Stimulated activated naive B cell treated with anti-CD40 and anti-IgM and Interleukin-4, amounts not matched to agents 10 μg/mL and 1 μg/mL and 100 μg/mL, for 72 hours (primary cell): ENCODE data around the gene DBH.

ENCODE experiments used
- ATAC-seq, 2 donors: fragments of 150-1000 bp; cut with Tn5 transposase; replicated peaks; 2 replicates each; pipeline ENCODE4 v1.10.0; 2021; ENCODE audit warnings: moderate library complexity in 1 of 2
- DNase-seq: peaks from one replicate; pipeline ENCODE4 v3.0.0; 2021
- H3K27ac Mint-ChIP-seq: one replicate; pipeline ENCODE4 v1.8.0; 2022; ENCODE audit warnings: mild to moderate bottlenecking, mixed read lengths
- H3K27me3 Mint-ChIP-seq, 2 donors: one replicate each; pipeline ENCODE4 v1.8.0; 2022; ENCODE audit warnings: mixed read lengths in 2 of 2
- H3K36me3 Mint-ChIP-seq, 2 donors: one replicate each; pipeline ENCODE4 v1.8.0; 2022; ENCODE audit warnings: mixed read lengths in 2 of 2, mild to moderate bottlenecking in 1 of 2
- H3K4me1 Mint-ChIP-seq, 2 donors: one replicate each; pipeline ENCODE4 v1.8.0; 2022; ENCODE audit warnings: mixed read lengths in 2 of 2, mild to moderate bottlenecking in 1 of 2
- H3K4me3 Mint-ChIP-seq, 2 donors: one replicate each; pipeline ENCODE4 v1.8.0; 2022; ENCODE audit warnings: mild to moderate bottlenecking in 2 of 2, mixed read lengths in 2 of 2, moderate library complexity in 1 of 2
- H3K9me3 Mint-ChIP-seq, 2 donors: one replicate each; pipeline ENCODE4 v1.8.0; 2022; ENCODE audit warnings: mixed read lengths in 2 of 2, mild to moderate bottlenecking in 1 of 2

Gene DBH

DNA sequence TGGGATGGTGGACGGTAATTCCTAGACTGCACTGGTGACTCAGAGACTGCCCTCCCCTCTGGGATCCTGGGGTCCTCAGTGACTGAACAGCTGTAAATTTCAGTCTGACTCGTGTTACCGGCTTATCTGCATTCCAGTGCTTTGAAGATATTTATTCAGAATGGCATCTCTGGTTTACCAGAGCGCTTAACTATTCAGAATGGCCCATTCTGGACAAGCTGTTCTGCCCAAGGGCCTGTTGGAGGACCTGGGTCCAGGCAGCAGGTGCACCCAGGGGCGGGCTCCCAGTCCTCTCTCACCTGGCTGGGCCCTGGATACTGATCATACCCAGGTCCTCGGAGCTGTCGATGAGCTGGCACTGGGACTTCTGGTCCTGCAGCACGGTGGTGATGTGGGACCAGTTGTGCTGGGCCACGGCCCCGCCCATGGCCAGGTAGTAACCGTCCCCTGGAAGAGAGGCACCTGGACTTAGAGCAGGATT, 54.0 kb downstream of the DBH start:
- DNase-seq (no peak), ATAC-seq (no peak)
- no peaks in the 10 kb centered on the region for H3K36me3 Mint-ChIP-seq
- no peak overlapping the region for H3K4me3 Mint-ChIP-seq
- H3K27ac Mint-ChIP-seq = no peak overlapping the region
- H3K4me1 Mint-ChIP-seq = no peaks in the 10 kb centered on the region
- peaks cover 8 to 23% of the 10 kb centered on the region in 2 donors for H3K27me3 Mint-ChIP-seq
- H3K9me3 Mint-ChIP-seq = no peaks in the 10 kb centered on the region

DNA sequence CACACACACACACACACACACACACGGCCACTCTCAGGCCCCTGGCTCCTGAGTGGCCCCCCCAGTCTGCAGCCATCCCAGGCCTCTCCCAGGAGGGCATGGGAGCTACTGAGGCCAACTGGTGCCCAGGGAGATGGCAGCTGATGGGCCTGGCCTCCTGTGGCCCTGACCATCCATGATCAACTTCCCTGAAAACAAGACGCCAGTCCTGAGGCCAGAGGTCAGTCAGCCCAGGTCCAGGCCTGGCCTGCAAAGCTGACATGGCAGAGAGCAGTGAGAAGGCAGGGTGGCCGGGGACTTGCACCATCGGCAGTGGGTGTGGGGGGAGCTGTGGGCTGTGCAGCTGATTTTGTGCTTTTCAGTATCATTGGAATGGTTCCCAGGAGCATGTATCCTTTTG, 55.0 kb downstream of the DBH start:
- DNase-seq = no peak
- Mint-ChIP-seq H3K4me1 (no peaks in the 10 kb centered on the region), H3K27ac (no peak overlapping the region), H3K9me3 (no peaks in the 10 kb centered on the region), H3K27me3 (peaks cover 14 to 29% of the 10 kb centered on the region in 2 donors), H3K36me3 (no peaks in the 10 kb centered on the region), H3K4me3 (no peak overlapping the region)
- ATAC-seq = no peak

DNA sequence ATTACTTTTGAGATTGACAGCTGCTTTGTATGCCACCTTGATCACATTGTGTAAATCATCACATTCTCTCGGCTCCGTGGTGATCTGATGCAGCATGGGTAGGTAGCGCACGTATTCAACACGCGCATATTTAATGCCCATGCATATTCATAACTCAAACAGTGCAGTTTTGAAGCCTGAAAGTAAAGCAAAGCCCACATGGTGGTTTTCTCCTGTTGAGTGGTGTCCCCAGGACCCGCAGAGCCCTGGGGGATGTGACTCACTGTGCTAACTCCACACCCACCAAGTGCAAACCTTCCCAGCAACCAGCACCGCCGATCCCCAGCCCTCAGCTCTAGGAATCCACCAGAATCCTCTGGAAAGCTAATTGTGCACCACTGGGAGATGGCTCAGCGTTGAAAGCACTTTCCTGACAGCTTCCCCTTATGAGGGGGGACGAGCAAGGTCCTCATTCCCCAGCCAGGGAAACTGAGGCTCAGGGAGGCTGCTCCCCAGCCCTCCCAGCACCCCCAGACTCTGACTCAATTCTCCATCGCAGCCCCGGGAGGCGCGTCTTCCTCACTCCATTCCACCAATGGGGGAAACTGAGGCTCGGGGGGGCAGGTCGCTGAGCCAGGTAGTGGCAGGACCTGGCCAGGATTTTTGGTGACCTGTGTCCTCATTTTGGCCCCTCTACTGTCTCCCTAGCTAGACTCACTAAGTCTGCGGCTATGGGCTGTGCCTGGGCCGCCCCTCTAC, 55.6 kb downstream of the DBH start:
- no peak overlapping the region for H3K4me3 Mint-ChIP-seq
- ATAC-seq (no peak), DNase-seq (no peak)
- no peaks in the 10 kb centered on the region for H3K9me3 Mint-ChIP-seq
- H3K27me3 Mint-ChIP-seq = peaks cover 19 to 29% of the 10 kb centered on the region in 2 donors
- H3K27ac Mint-ChIP-seq = no peak overlapping the region
- H3K4me1 Mint-ChIP-seq = no peaks in the 10 kb centered on the region
- no peaks in the 10 kb centered on the region for H3K36me3 Mint-ChIP-seq

DNA sequence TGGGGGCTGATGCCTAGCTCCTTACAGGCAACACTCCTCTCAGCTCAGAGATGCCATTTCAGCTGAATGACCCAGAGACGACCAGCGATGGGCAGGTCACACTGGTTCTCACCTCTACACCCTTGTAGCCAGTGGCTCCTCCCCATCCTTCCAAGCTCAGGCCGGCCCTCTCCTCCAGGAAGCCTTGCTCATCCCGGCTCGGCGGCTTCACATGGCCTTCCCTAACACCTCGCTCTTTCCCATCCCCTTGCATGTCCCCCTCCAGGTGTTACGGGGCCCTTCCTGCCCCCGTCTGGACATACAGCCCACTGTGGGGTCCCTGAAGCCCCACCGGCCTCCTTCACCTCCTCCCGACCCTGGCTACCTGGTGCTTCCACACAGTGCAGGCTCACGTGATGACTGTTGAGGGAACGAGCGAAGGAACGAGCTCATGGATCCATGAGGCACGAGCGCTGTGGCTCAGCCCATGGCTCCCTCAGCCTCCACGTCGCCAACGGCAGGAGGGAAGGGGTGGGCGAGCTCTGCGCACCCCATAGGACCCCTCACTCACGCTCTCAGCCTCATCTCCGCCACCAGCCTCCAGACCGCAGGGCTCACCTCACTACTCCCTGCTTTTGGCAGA, 56.3 kb downstream of the DBH start:
- H3K27ac Mint-ChIP-seq = no peak overlapping the region
- H3K4me3 Mint-ChIP-seq = no peak overlapping the region
- no peaks in the 10 kb centered on the region for H3K4me1 Mint-ChIP-seq
- no peaks in the 10 kb centered on the region for H3K36me3 Mint-ChIP-seq
- peaks cover 23 to 29% of the 10 kb centered on the region in 2 donors for H3K27me3 Mint-ChIP-seq
- ATAC-seq (no peak), DNase-seq (no peak)
- H3K9me3 Mint-ChIP-seq = no peaks in the 10 kb centered on the region

DNA sequence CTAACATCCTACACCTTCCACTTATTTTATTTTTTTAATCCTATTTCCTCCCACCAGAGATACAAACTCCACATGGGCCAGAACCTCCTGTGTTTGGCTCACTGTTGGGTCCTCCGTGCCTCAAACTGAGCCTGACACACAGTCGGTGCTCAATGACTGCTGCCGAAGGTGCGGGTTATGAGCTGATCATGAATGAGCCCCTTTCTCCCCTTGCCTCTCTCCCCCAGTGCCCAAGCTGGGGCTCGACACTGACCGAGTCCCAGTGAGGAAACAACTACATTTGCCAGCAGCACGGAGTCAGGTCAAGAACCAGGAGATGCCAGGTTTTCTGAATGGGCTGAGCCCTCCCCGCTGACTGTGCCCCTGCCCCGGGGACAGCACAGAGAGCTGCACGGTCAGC, 57.0 kb downstream of the DBH start:
- Mint-ChIP-seq H3K9me3 (no peaks in the 10 kb centered on the region), H3K36me3 (no peaks in the 10 kb centered on the region), H3K27me3 (peaks cover 26 to 29% of the 10 kb centered on the region in 2 donors), H3K27ac (no peak overlapping the region), H3K4me1 (no peaks in the 10 kb centered on the region), H3K4me3 (no peak overlapping the region)
- DNase-seq = no peak
- ATAC-seq = no peak

DNA sequence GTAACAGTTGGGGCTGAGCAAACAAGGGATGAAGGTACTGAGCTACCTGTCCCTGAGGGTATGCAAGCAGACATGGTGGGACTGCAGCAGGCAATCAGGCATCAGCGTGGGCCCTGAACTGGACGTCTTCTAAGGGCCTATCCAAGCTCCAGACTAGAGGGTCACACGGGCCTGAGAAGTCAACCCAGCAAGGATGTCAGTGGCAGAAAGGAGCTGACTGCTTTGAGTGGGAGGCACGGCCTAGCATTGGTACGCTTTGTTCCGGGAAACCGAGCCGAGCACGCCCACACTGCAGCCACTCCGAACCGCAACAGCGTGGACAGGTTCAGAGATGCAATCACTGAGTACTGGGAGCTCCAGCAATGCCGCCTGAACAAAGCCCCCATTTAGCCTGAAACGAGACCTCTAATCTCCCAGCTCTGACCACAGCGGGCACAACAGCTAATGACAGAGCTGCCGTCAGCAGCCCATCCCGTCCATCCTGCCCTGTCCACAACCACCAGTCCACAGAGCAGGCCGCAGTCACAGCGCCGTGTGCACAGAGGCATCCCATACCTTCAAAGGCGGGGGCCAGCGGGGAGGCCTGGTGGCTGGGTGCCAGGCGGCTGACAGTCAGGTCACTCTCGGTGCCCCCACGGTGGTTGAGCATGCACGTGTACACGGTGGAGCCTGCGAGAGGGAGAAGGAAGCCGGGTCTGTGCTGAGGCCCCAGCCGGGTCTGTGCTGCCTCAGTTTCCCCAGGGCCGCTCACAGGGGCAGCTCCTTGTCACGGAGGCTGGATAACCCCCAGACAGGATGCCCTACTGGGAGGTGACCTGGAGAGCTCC, 57.8 kb downstream of the DBH start:
- no peaks in the 10 kb centered on the region for H3K9me3 Mint-ChIP-seq
- H3K27me3 Mint-ChIP-seq = peaks cover 32 to 36% of the 10 kb centered on the region in 2 donors
- H3K4me1 Mint-ChIP-seq = no peaks in the 10 kb centered on the region
- DNase-seq (no peak), ATAC-seq (no peak)
- no peak overlapping the region for H3K27ac Mint-ChIP-seq
- no peaks in the 10 kb centered on the region for H3K36me3 Mint-ChIP-seq
- no peak overlapping the region for H3K4me3 Mint-ChIP-seq

DNA sequence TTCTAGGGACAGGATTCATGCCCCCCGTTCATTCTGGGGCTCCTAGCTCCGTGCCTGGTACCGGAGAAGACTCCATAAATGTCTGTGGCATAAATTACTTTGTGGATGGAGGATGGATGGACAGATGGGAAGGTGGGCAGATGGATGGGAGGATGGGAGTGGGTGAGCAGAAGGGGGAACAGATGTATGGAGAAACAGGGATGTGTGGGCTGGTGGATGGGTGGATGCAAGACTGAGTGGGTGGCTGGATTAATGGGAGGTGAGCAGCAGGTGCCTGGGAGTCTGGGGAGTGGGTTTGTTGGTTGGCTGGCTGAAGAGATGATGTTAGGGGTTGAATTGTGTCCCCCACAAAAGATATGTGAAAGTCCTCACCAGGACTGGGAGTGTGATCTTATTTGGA, 58.5 kb downstream of the DBH start:
- no peaks in the 10 kb centered on the region for H3K36me3 Mint-ChIP-seq
- no peak overlapping the region for H3K27ac Mint-ChIP-seq
- H3K4me3 Mint-ChIP-seq = no peak overlapping the region
- H3K27me3 Mint-ChIP-seq = peaks cover 32 to 36% of the 10 kb centered on the region in 2 donors
- DNase-seq (no peak), ATAC-seq (no peak)
- no peaks in the 10 kb centered on the region for H3K4me1 Mint-ChIP-seq
- no peaks in the 10 kb centered on the region for H3K9me3 Mint-ChIP-seq

DNA sequence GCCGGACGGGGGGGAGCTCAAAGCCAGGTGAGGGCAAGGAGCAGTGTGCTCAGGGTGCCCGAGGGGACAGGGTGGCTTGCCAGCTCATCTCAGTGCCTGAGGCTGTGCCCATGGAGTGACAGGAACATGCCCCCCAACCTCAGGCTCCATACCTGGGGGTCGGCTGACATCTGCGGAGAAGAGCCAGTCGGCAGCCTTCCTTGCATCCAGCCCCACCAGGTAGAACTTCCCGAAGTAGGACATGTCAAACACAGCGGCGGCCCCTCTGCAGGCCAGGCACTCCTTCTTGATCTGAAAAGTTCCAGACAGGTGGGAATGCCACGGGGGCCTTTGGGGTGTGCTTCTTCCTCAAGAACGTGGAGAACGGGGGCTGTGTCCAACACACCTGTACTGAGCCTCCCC, 59.9 kb downstream of the DBH start:
- Mint-ChIP-seq H3K9me3 (no peaks in the 10 kb centered on the region), H3K27me3 (peaks cover 38 to 42% of the 10 kb centered on the region in 2 donors), H3K36me3 (no peaks in the 10 kb centered on the region), H3K4me1 (peaks cover 2 to 4% of the 10 kb centered on the region in 2 donors), H3K27ac (no peak overlapping the region), H3K4me3 (no peak overlapping the region)
- no peak for ATAC-seq
- no peak for DNase-seq

DNA sequence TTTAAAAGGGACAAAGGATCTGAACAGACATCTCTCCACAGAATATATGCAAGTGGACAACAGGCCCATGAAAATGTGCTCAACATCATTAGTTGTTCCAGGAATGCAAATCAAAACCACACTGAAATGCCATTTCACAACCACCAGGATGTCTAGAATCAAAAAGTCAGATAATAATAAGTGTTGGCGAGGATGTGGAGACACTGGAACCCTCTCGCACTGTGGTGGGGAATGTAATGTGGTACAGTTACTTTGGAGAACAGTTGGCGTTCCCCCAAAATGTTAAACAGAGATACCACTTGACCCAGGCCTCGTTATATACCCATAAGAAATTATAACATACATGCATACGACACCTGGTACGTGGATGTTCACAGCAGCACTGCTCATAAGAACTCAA, 63.4 kb downstream of the DBH start:
- Mint-ChIP-seq H3K36me3 (no peaks in the 10 kb centered on the region), H3K4me1 (peaks cover 14 to 24% of the 10 kb centered on the region in 2 donors), H3K4me3 (no peak overlapping the region), H3K27me3 (peaks cover 53 to 55% of the 10 kb centered on the region in 2 donors), H3K27ac (no peak overlapping the region), H3K9me3 (no peaks in the 10 kb centered on the region)
- no peak for DNase-seq
- ATAC-seq = no peak

DNA sequence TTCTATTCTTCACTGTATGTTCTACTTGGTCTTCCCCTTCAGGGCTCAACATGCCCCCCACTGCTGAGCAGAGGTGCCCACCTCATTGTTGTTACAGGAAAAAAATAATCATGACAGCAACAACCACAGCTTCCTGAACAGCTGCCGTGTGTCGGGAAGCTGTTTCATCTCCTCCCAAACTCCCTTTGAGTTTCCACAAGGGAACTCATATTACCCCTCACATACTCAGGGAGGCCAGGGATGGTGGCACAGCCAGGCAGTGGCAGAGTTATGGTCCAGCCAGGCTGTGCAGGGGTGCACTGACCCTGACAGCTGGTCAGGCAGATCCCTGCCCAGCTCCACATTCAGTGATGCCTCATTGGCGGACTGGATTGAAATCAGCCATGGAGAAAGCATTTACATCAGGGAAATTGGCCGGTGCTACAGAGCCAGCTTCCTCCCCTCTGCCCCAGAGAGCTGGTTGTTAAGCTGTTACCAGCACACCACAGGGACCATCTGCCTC, 64.7 kb downstream of the DBH start:
- ATAC-seq = peak in 1 of 2 donors; percentile 15
- Mint-ChIP-seq H3K9me3 (no peaks in the 10 kb centered on the region), H3K27ac (no peak overlapping the region), H3K36me3 (no peaks in the 10 kb centered on the region), H3K27me3 (peaks cover 47% of the 10 kb centered on the region in 2 donors), H3K4me3 (no peak overlapping the region), H3K4me1 (peaks cover 14 to 24% of the 10 kb centered on the region in 2 donors)
- no peak for DNase-seq

DNA sequence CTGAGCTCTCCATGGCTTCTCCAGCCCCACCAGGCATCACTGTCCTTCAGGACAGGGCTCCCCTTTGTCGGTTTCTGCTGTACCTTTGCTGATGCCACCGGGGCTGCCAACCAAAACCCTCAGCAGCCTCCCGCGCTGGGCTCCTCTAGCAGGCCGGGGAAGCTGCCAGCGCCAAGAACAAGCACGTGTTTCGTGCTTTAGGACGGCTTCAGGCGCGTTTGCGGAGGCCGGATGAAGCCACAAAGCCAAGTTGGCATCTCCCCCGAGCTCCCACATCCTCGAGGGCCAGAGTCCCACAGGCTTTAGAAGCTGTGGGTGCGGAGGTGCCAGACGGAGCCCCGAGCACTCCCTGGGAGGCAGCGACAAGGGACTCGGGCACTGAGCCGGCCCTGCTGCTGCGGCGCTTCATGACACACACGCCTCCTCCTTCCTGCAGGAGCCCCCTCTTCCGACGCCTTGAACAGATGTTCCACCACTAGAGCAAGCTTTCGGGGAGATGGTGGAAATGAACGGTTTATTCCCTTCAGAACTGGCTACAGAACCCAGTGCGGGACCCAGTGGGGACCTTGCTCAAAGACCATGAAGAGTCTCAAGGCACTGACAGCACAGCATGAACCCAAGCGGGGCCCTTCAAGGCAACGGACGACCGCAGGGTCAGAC, 65.3 kb downstream of the DBH start:
- Mint-ChIP-seq H3K27ac (no peak overlapping the region), H3K4me3 (peak overlapping the region in 1 of 2 donors; percentile 41), H3K4me1 (peaks cover 16 to 24% of the 10 kb centered on the region in 2 donors), H3K27me3 (peaks cover 45 to 48% of the 10 kb centered on the region in 2 donors), H3K36me3 (no peaks in the 10 kb centered on the region), H3K9me3 (no peaks in the 10 kb centered on the region)
- no peak for DNase-seq
- ATAC-seq = peak; percentile 30 to 35

DNA sequence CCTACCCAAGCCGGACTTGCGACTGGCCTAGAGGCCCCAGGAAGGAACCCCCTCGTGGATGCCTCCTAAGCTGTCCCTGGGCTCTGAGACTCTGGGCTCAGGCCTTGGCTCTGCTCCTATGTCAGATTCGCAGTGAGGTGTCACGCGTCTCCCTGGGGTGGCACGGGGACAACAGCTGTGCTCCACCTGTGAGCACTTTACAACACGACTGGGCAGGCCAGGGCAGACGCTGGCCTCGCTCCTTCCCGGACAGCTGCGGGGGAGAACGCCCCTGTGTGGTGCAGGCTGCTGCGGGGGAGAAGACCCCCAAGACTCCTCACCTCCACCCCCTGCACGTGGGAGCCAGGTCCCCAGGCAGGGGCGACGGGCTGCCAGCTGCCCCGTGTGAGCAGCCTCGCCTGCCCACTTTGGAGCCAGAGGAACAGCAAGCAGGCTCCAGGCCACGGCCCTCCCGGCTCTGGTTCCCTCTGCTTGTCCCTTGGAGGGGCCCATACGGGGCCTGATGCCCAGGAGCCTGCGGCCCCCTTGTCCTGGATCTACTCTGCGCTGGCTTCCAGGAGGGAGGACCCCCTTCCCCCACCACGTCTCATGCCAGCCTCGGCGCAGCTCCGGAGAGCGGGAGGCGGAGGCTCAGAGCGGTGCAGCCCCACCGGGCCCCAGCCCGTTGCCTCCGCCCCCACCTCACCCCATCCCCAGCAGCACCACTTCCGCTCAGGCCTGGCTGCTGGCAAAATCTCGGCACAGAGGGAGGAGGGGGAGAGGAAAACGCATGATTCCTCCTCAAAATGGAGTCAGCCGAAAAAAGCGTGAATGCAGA, 66.0 kb downstream of the DBH start:
- Mint-ChIP-seq H3K36me3 (no peaks in the 10 kb centered on the region), H3K4me1 (peaks cover 18 to 28% of the 10 kb centered on the region in 2 donors), H3K9me3 (no peaks in the 10 kb centered on the region), H3K27ac (no peak overlapping the region), H3K27me3 (peaks cover 41 to 45% of the 10 kb centered on the region in 2 donors), H3K4me3 (peak overlapping the region; percentile 32 to 77)
- no peak for DNase-seq
- peak; percentile 62 to 72 for ATAC-seq

DNA sequence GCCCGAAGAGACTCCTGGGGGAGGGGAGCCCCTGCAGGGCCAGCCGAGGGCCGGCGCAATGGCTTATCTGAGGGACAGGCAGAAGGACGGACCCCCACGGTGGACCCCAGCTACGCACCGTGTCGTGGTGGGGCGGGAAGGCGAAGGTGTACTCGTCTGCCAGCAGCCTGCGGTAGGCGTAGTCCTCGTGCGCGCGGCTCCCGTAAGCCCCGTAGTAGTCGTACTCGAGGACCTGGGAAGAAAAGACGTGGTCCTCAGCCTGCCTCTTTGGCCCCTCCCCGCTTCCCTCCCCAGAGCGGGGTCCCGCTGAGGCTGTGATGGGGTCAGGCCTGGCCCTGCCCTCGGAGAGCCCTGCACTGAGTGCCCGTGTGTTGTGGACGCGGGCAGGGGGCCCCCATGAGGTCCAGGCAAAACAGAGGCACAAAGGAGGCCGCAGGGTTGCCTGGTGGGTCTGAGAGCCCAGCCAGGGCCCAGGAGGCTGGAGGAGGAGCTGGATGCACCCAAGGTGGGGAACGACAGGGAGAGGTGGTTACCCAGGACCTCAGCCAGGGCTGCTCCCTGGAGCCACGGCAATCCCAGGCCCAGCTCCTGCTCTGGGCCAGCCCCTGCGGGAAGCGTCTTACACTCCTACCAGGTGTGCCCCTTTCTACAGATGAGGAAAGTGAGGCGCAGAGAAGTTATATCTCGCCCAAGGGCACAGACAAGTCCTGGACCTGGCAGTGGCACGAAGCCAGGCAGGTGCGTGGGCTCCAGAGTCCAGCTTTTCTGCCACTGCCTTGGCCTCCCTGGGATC, 66.8 kb downstream of the DBH start:
- Mint-ChIP-seq H3K27ac (no peak overlapping the region), H3K9me3 (no peaks in the 10 kb centered on the region), H3K4me3 (peak overlapping the region; percentile 32 to 77), H3K27me3 (peaks cover 37 to 45% of the 10 kb centered on the region in 2 donors), H3K4me1 (peaks cover 21 to 34% of the 10 kb centered on the region in 2 donors), H3K36me3 (no peaks in the 10 kb centered on the region)
- peak in 1 of 2 donors; percentile 20 for ATAC-seq
- no peak for DNase-seq
